GM19463 (cell line): Measurements from ENCODE around the gene DPP9.
A peak's percentile ranks its signal among the peaks of the same experiment; 100 is the strongest.
"Not testable (repeated sequence)": the region's sequence is repeated elsewhere in the genome, so short reads cannot be mapped to it uniquely, and the experiment has no call there.

Experiments
- ATAC-seq: cut with Tn5 transposase; IDR thresholded peaks from one replicate; pipeline ENCODE4 v1.9.1; 2021; ENCODE audit warnings: mild to moderate bottlenecking, moderate library complexity; ENCODE audit not compliant: unreplicated experiment

Gene DPP9

DNA sequence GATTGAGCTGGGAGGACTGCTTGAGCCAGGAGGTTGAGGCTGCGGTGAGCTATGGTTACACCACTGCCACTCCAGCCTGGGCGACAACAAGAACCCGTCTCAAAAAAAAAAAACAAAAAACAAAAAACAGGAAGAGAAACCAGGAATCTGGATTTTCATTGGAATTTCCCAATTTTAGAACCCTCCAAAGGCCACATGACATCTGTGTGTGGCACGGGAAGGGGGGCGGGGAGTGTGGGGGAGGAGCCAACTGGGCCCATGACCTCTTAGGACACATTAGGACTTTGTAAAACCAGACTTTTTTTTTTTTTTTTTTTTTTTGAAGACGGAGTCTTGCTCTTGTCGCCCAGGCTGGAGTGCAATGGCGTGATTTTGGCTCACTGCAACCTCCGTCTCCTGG, 32.3 kb downstream of the DPP9 start:
- no peak for ATAC-seq

DNA sequence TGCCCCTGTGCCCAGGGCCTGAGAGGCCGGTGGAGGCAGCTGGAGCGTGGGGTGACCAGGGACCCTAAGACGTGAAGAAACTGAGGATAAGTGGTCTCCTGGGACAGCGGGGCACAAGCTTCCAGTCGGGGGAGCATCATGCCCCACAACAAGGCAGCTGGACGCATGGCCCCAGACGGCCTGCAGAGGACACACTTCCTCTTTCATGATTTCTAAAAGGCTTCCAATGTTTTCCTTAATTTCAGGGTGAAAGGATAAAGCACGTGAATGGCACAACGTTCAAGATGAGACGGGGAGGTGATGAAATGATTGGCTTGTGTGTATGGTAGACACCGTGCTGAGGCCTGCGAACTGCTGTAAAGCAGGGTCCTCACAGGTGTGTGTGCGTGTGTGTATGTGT, 33.3 kb downstream of the DPP9 start:
- ATAC-seq: no peak

DNA sequence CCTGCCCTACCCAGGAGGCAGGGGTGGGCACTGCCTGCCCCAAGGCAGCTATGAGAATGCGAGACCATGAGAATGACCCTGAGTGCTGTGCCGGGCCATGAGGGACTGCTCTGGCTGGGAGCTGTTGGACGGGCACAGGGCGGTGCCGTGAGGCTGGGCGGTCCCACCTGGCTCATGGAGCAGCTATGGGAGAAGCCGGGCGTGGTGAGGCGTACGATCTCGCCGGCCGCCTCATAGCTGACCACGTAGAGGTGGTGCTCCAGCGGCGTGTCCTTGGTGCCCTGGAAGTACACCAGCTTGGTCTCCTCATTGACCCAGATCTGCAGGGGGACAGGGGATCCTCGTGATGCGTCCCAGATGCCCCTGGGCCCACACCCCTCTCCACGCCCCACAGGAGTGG, 34.2 kb downstream of the DPP9 start:
- no peak for ATAC-seq

DNA sequence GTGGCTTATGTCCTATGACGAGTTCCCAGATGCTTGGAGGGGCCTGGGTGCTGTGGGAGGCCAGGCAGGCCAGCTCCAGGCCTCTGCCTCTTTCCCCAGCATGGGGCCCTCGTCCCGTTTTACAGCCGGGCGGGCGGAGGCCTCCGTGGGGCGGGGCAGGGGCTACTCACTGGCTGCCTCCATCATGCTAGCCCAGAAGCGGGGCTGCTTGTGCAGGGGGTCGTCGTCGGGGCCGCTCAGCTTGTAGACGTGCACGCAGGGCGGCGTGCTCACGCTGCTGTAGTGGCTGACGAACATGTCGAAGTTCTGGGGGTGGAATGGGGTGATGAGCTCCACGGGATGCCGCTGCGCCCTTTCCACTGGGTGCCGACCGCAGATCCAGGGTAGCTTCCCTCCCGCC, 35.1 kb downstream of the DPP9 start:
- ATAC-seq: no peak

DNA sequence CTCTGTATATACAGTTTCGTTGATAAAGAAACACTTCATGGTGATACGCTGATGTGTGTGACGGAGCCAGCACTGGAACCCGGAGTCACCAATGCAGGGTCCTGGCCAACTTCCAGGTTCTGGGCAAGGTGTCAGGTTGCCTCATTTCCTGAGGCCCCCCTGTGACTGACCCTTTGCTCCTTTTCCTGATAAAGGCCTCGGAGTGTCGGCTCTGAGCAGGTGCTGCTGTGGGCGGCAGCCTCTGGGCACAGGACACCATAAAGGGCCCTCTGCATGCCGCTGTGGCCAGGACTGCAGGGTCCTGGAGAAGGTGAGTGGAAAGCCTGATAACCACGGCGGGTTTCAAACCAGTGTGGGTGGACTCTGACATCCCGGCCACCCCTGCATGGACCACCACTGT, 36.2 kb downstream of the DPP9 start:
- ATAC-seq: no peak

DNA sequence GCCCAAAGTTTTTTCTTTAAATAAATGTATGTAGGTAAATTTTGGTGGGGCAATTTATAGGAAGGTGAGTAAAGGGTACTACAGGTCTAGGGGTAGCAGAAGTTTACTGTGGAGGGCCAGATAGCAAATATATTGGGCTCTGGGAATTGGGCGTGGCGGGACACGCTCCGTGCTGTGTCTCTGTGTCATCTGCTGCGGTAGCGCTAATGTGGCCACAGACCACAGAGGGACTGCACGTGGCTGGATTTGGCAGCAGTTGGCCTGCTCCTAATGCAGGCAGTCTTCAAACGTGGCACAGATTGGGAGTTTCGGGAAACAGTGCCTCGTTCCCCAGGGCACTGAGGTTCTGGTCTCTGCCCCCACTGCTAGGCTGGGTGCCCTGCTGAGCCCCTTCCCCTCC, 36.9 kb downstream of the DPP9 start:
- no peak for ATAC-seq

DNA sequence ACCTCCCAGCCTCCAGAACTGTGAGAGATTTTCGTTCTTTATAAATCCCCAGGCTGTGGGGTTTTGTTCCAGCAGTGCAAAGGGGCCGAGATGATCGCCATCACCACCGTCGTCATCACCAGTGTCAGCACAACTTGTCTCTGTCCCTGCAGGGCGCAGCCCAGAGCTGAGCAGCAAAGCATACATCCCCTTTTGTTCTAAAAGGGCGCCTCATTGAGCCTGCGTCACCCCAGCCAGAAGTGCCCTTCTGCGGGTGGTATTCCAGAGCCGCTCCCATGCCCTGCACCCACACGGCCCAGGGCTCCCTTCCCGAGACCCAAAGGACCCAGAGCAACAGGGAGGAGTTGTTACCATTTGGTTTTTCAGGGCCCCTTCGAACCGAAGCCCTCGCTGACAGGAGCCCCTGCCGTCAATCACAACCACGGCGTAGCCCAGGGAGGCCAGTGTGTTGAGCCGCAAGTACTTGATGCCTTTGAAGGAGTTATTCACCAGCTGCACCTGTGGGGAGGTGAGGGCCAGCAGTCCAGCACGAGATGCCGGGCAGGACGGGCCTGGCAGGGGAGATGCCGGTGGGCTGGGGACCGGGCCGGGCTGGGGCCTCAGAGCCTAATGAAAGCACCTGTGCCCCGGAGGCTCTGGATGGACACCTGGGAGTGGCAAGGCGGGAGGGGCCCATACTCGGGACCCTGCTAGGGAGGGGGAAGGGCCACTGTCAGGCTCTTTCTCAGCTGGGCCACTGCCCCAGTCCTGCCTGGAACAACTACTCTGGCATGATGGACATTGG, 39.1 kb downstream of the DPP9 start:
- ATAC-seq: no peak

DNA sequence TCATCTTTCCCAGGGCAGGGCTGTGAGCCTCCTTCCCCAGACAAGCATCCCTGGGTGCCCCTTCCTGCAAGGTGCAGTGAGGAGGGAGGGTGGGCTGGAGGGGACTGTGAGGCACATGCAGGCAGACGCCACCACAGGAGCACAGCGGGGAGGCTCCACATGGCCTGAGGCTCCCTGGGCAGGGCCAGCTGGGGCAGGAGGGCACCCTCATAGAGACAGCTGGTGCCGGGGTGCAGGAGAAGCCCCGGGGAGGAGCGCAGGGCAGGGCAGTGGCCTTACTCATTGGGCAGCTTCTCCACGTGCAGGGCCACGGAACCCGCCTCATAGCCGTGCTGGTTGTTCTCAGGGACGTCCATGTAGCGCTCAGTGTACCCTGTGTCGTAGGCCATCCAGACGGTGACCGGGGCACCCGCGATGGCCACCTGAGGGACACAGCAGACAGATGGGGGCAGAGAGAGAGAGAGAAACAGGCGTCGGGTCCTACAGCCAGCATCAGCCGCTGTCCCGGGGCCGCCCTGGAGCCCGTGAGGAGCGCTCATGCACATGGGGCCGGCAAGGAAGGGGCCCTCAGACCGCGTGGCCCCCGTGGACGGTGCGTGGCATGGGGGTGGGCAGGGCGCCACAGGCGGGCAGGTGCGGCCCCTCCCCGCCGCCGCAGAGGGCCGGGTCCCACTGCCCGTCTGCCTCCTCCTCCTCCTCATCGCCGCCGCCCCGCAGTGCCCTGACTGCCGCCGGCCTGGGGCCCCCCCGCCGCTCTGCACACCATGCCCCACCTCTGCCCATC, 41.0 kb downstream of the DPP9 start:
- ATAC-seq: no peak

DNA sequence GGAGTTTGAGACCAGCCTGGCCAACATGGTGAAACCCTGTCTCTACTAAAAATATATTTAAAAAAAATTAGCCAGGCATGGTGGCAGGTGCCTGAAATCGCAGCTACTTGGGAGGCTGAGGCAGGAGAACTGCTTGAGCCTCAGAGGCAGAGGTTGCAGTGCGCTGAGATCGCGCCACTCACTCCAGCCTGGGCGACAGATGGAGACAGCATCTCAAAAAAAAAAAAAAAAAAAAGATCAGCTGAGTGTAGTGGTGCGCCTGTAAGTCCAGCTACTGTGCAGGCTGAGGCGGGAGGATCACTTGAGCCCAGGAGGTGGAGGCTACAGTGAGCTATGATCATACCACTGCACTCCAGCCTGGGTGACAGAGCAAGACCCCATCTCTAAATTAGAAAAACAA, 43.6 kb downstream of the DPP9 start:
- not testable (repeated sequence) for ATAC-seq

DNA sequence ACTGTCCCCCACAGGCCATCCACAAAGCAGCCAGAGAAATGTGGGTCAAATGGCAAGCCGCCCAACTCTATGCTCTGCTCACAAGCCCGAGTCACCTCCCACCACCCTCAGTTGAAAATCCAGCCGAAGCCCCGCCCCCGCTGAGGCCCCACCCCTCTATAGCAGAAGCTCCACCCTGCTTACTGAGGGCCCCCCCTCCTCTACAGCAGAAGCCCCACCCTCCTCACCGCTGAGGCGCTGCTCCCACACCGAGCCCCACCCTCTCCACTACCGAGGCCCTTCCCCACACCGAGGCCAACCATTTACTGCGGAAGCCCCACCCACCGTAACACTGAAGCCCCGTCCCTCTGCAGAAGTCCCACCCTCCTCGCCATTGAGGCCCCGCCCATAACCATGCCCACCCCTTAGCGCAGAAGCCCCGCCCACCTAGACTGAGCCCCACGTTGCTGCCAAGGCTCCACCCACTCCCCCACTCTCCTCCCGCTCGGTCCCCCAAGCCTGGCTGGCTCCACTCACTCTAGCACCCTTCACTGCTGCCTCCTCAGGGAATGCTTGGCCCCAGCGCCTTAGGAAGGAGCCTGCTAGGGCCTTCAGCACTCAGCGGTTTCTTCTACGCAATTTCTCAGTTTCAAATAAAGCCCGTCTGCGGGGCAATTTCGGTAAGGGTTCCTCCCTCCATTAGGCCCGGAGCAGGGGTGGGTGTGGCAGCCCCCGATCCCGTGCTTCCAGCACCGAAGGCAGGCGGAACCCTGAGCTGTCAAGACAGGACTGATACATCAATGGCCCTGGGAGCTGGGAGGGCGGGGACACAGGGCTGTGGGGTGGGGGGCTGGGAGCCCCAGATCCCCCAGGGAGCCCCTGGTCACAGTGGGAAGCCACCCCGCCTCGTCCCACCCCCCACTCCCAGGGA, 44.5 kb downstream of the DPP9 start:
- no peak for ATAC-seq

DNA sequence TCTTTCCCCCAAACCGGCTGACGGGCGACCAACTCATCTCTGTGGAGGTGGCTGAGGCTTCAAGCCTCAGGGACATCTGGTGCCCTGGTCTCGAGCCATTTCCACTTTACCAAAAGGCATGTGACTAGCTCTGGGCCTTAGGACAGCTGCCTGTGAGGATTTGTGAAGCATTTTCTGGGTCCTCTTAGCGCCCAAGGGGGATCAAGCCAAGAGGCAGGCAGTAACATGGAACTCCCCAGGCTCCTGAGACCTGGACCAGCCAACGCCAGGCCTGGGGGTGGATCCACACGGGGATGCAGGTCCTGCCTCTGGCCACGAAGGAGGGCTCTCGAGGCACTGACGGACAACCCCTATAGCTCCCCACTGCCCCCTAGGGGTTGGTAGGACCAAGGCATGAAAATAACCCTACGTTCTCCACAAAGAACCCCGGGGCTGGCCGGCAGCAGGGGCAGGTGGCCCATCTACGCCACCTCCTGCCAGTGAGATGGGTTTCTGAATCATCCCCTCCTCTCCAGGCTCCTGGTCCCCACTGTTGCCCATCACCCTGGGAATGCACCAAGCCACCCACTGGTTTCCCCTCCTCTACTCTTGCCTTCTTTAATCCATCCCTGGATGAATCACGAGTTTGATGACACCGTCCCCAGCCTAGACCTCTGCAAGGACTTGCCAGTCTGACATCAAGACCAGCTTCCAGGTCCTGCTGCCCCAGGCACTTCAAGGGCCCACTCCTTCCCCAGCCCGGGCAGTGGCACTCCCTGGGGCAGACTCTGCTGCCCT, 46.5 kb downstream of the DPP9 start:
- no peak for ATAC-seq

DNA sequence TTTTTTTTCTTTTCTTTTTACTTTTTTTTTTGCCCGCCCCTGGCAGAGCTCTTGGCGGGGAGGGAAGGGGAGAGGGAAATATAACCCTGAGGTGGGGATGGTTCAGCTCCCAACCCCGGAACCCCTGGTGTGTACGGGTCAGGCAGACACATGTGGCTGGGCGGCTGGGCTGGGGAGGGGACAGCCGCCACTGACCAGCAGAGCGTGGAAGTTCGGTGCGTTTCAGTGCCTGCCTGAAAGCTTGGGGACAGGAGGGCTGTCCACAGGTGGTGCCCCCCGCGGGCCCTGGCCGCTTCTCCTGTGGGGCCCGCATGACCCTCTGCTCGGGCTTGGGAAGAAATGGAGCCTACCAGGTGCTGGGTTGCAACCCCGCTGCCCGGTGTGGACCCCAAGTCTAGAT, 48.3 kb downstream of the DPP9 start:
- ATAC-seq: no peak

DNA sequence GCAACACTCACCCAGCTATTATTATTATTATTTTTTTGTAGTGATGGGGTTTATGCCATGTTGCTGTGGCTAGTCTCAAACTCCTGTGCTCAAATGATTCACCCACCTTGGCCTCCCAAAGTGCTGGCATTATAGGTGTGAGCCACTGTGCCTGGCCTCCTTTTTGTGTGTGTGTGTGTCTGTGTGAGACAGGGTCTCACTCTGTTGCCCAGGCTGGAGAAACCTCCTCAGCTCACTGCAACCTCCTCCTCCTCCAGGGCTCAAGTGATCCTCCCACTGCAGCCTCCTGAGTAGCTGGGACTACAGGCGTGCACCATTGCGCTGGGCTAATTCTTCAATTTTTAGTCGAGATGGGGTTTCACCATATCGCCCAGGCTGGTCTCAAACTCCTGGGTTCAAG, 49.9 kb downstream of the DPP9 start:
- no peak for ATAC-seq

DNA sequence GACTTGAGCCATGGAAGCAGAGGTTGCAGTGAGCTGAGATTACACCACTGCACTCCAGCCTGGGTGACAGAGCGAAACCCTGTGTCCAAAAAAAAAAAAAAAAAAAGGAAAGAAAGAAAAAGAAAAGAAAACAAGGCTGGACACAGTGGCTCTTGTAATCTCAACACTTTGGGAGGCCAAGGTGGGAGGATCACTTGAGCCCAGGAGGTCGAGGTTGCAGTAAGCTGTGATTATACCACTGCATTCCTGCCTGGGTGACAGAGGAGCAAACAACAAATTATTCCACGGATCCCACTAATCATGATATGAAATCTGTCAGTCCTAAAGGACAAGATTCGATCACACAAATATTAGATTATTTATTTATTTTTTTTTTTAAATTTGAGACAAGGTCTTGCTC, 50.4 kb downstream of the DPP9 start:
- ATAC-seq: no peak

DNA sequence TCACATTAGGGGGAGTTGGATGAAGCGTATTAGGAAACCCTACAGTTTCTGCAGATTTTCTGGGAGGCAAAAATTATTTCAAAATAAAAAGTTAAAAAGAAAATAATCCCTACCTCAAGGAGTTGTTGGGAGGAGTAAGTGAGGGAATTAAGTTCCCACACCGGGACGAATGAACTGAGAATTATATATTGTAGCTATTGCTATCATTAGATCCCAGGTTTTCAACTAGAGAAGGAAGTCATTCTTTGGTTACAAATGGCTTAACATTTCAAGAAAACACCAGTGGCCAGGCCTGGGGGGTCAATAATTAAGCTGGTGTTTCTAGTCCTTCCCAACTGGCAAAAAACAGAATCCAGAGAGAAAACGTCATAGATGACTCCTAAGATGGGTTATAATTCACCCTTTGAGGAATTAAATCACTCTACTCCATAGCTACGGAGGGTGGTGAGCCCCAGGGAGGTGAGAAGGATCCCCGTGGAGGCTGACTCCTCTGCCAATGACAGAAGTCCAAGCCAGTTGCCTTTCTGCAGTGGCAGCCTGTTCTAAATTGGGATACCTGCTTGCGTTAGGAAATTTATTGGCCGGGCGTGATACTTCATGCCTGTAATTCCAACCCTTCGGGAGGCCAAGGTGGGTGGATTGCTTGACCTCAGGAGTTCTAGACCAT, 52.3 kb downstream of the DPP9 start:
- ATAC-seq: no peak

DNA sequence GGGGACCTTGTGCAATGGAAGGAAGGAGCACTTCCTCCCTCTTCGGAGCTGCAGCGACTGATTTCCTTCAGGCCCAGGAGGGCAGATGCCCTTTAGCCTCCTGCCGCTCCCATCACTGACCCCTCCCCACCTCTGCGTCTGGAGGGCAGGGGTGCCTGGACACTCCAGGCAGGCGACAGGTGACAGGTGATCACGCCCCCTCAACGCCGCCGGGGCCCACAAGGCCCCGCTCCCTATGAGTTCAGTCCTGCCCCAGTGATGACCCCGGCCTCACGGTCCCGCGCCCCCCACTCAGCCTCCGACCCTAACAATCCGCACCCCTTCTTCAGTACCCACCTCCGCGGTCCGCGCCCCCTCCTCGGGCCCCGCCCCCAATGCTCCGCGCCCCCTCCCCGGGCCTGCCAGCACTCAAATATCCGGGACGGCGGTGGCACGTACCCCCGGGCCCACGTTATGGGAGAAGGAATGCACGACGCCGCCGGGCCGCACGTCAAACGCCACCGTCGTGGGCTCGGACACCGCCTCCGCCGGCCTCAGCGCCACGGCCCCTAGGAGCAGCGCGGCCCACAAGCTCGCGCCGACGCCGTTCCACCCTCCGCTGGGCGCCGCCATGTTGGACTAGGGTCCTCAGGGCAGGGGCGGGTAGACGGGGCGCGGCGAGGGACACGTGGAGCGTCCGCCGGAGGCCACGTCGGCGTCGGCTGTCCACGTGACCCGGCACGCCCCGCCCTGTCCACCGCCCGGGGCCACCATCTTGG, 53.7 kb downstream of the DPP9 start, which contains the start of gene MYDGF:
Gene MYDGF (minus strand): TSS at position 620 of the 758 bp plus-strand sequence. CDS start 8 bp downstream, at position 612.
- ATAC-seq: peak; percentile 92

DNA sequence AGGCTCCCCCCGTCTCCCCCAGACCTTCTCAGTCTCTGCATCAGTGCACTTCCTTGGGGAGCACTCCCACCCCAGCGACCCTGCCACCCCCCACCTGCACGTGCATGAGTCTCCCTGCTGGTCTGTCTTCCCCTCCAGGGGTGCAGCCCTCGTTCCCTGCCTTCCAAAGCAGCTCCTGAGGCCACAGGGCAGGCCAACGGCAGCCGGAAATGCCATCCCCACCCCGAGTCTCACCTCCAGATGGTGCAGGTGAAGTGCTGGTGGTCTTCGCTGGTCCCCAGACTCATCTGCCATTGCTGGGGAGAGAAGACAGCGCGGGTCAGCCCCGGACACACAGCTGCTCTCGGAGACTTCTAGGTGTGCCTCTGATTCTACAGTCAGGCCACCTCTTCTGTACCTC, 59.0 kb downstream of the DPP9 start:
- no peak for ATAC-seq

DNA sequence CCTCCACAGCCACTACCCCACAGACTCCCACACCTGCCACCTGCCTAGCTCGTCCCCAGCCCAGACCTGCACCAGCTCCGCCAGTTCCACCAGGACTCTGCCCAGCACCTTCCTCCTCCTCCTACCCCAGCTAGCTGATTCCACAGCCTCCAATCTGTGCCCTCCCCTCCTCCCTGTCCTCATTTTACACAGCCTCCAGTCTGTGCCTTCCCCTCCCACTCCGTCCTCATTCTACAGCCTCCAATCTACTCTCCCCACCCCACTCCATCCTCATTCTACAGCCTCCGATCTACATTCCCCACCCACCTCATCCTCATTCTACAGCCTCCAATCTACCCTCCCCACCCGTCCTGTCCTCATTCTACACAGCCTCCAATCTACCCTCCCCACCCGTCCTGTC, 60.8 kb downstream of the DPP9 start:
- ATAC-seq: no peak

DNA sequence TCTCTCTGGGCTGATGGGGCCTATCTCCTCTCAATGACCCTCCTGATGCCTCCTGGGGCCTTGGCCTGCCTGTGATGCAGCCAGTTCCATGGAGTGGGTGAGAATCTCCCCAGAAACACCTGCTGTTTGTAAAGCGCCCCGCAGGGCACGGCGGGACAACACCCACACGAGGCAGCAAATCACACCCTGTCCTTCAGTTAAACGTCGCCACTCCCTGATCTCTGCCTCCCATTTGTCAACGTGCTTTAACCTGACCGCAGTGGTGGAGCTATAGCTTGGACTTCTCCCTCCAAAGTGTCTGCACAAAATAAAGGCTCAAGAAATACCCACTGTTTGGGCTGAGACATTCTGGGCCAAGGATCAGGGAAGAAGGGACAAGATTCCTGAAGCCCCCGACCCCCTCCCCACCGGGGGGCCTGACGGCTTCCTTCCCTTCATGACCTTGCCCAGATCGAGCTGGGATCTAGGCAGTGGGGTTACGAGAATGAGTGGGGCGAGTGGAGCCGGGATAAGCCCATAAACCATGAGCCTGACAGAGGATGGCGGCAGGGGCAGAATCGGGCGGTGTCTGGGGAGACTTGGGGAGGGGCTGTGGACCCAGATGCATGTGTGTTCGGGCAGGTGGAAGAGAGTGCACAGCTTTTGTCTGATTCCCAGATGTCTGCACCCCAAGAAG, 61.5 kb downstream of the DPP9 start:
- no peak for ATAC-seq
